Keratinocyte (primary cell): ENCODE results near the gene CNR2.

ENCODE experiments used
- CTCF ChIP-seq, 3 experiments: IDR thresholded peaks in 1 of 3; conservative IDR thresholded peaks in 1 of 3; optimal IDR thresholded peaks in 1 of 3; 2 replicates in 2 of 3; 3 replicates in 1 of 3; pipeline versions ENCODE3 to v1.5.1; 2011; ENCODE audit warnings: low read length in 3 of 3, mild to moderate bottlenecking in 3 of 3, moderate library complexity in 2 of 3, control low read depth in 1 of 3, inconsistent platforms in 1 of 3; ENCODE audit not compliant: insufficient read depth in 2 of 3; ENCODE audit errors: extremely low read depth in 1 of 3
- EZH2 ChIP-seq: IDR thresholded peaks from one replicate; pipeline ENCODE4 v1.6.1; 2012; ENCODE audit warnings: inconsistent platforms, mild to moderate bottlenecking, low read length, moderate library complexity

GRCh38 chr1:23922321-23922943 lies 9.3 kb upstream of the CNR2 start:
- TF ChIP-seq CTCF (optimal IDR thresholded peaks at IDR 0.05 in 1 of 3, IDR thresholded peaks at IDR 0.05 in 1 of 3, conservative IDR thresholded peaks at IDR 0.05 in 1 of 3; ENCODE audit: extremely low read depth in 1 of 3, insufficient read depth in 2 of 3, low read length in 3 of 3), result no peak
- TF ChIP-seq EZH2, result no peak
